Cardiac muscle cell (in vitro differentiated cells and primary cell): ENCODE results near the gene PSMD3. TPM values are rescaled to one million over a fixed set of nuclear protein-coding genes. Genes with fewer than 3 reads are reported as not detected.

Source experiments
- DNase-seq, 2 donors: peaks; one replicate each; pipeline versions ENCODE4 v3.0.0 to v3.0.0-alpha.2; 2010 to 2017; ENCODE audit warnings: low read depth in 1 of 2, low spot score in 1 of 2
- H3K27ac ChIP-seq: fragments of 200-600 bp; sonication (generic); 2 replicates; pipeline ENCODE4 v1.5.1; 2016
- H3K27me3 ChIP-seq: fragments of 200-600 bp; sonication (generic); 2 replicates; pipeline ENCODE4 v1.6.0; 2016; ENCODE audit warnings: control low read depth
- H3K36me3 ChIP-seq: fragments of 200-600 bp; sonication (generic); 2 replicates; pipeline ENCODE4 v1.5.1; 2016; ENCODE audit warnings: control low read depth
- H3K4me1 ChIP-seq: fragments of 200-600 bp; sonication (generic); 2 replicates; pipeline ENCODE4 v1.8.1; 2017; ENCODE audit warnings: low read depth, mild to moderate bottlenecking, mixed run types
- H3K4me3 ChIP-seq: fragments of 200-600 bp; sonication (generic); 2 replicates; pipeline ENCODE4 v1.5.1; 2016; ENCODE audit warnings: mild to moderate bottlenecking
- H3K9me3 ChIP-seq: fragments of 200-600 bp; sonication (generic); 2 replicates; pipeline ENCODE4 v1.5.1; 2017; ENCODE audit warnings: low read depth, mild to moderate bottlenecking, control low read depth
- CTCF ChIP-seq: IDR thresholded peaks from 2 replicates; pipeline ENCODE4 v1.5.1; 2012; ENCODE audit warnings: low read depth, mild to moderate bottlenecking, low read length
- polyA plus RNA-seq: library from polyadenylated mRNA; unstranded; fragments of >200 nt; fragmentation: Nextera tagmentation; extraction: Ambion mirVana; gene quantifications from 2 replicates; pipeline ENCODE4 v1.2.1, GENCODE V29; 2016
- total RNA-seq: library from RNA; depleted of rRNA; stranded (reverse); fragments of >200 nt; gene quantifications from 2 replicates; pipeline ENCODE4 v1.2.3, GENCODE V29; 2016

PSMD3 gene
- total and polyA plus RNA-seq, 2 experiments from 2014 or later, result 139 to 154 TPM

- Histone ChIP-seq H3K36me3 (peaks cover 38% of the 10 kb centered on the region), H3K4me3 (no peak overlapping the region), H3K27ac (no peak overlapping the region), H3K4me1 (no peaks in the 10 kb centered on the region), H3K27me3 (no peaks in the 10 kb centered on the region), H3K9me3 (no peaks in the 10 kb centered on the region)
- TF ChIP-seq CTCF, result no peak
- no peak for DNase-seq
Observed at GRCh38 chr17:40028595-40028994, 48.0 kb downstream of the PSMD3 start.

- no peak for DNase-seq
- Histone ChIP-seq H3K27ac (no peak overlapping the region), H3K4me3 (no peak overlapping the region), H3K4me1 (no peaks in the 10 kb centered on the region), H3K9me3 (no peaks in the 10 kb centered on the region), H3K36me3 (peaks cover 27% of the 10 kb centered on the region), H3K27me3 (no peaks in the 10 kb centered on the region)
- TF ChIP-seq CTCF, result no peak
Observed at GRCh38 chr17:40031706-40032105, 51.1 kb downstream of the PSMD3 start.

GRCh38 chr17:40032322-40033320 is 52.0 kb downstream of the PSMD3 start:
- Histone ChIP-seq H3K27me3 (no peaks in the 10 kb centered on the region), H3K36me3 (peaks cover 27% of the 10 kb centered on the region), H3K27ac (no peak overlapping the region), H3K4me1 (no peaks in the 10 kb centered on the region), H3K9me3 (no peaks in the 10 kb centered on the region), H3K4me3 (no peak overlapping the region)
- no peak for TF ChIP-seq CTCF
- no peak for DNase-seq

GRCh38 chr17:40033339-40033738 is 52.7 kb downstream of the PSMD3 start:
- Histone ChIP-seq H3K27ac (no peak overlapping the region), H3K4me3 (no peak overlapping the region), H3K36me3 (peaks cover 26% of the 10 kb centered on the region), H3K4me1 (no peaks in the 10 kb centered on the region), H3K27me3 (no peaks in the 10 kb centered on the region), H3K9me3 (no peaks in the 10 kb centered on the region)
- TF ChIP-seq CTCF, result no peak
- no peak for DNase-seq

- no peak for TF ChIP-seq CTCF
- Histone ChIP-seq H3K4me1 (peaks cover 11% of the 10 kb centered on the region), H3K27me3 (no peaks in the 10 kb centered on the region), H3K9me3 (no peaks in the 10 kb centered on the region), H3K36me3 (peaks cover 14% of the 10 kb centered on the region), H3K4me3 (no peak overlapping the region), H3K27ac (no peak overlapping the region)
- DNase-seq, result no peak
Observed at GRCh38 chr17:40034426-40035161, 54.0 kb downstream of the PSMD3 start.
